ENCODE results near the gene DUSP22.

DUSP22 gene

DNA sequence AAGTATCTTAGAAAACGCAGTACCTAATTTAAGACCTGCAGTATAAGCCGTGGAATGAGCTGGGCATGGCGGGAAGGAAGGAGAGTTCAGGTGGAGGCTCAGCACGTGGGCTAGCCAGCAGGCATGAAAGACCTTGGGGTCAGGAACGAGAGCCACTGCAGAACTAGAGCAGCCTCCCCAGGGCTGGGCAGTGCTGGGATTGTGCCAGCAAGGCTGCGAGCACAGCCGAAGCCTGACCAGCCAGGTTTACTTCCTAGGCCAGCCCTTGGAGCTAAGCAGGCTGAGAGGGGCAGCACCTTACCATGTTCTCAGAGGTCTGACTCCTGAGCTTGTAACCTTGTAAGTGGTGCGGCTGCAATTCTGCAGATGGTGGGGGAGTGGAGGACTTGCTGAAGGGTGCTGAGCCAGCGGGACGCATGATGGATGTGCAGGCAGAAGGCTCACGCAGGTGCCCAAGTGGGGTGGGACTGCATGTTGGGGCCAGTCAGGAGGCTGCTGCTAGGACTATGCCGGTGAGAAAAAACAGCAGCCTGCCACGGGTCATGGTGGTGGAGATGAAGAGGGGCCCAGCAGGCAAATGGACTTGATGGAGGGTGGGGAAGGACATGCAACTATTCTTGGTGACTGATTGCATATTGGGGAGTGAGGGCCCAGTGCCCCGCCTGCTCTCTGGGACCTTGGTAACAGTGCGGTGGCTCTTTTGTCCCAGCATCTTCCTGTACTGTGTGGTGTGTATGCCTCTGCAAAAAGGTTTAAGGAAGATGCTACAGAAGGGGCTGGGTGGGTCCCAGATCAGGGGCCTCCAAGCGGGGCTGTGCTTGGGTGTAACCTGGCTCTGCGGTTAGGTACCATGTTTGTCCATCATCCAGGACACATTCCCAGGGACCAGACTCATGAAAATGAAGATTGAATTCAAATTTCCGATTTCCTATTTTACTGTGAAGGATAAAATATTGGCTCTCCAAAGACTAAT, 61.6 kb downstream of the DUSP22 start:
- no peak for DNase-seq

GRCh38 chr6:354631-355280, 62.5 kb downstream of the DUSP22 start:
- no peak for DNase-seq

- DNase-seq = no peak
Measured at GRCh38 chr6:355373-356208, 63.3 kb downstream of the DUSP22 start.

- no peak for DNase-seq
Measured at GRCh38 chr6:356828-357251, 64.6 kb downstream of the DUSP22 start.

DNA sequence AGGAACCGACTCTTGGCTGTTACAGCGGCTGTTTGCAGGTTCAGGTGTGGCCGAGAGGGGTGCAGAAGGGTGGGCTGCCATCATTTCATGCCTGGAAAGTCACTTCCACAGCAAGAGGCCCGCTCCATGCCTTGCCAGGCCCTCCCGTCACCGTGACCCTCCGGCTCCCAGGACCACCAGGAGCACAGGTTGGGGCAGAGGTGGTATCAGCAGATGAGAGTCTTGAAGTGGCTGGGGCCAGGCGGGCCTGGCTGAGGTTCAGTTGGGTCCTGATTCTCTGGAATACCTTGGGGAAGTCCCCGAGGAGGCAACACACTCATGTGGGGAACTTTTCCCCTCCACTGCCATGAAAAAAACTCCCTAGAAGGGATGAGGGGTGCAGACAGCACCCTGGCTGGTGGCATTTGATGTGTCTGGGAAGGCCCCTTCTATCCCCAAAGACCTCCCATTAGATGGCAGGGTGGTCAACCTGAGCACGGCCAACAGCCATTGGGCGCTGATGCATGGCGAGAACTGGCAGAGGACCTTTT, 65.0 kb downstream of the DUSP22 start:
- DNase-seq = no peak

- DNase-seq = no peak
Measured at GRCh38 chr6:357791-358341, 65.6 kb downstream of the DUSP22 start.

GRCh38 chr6:358432-358831, 66.1 kb downstream of the DUSP22 start:
- no peak for DNase-seq

DNA sequence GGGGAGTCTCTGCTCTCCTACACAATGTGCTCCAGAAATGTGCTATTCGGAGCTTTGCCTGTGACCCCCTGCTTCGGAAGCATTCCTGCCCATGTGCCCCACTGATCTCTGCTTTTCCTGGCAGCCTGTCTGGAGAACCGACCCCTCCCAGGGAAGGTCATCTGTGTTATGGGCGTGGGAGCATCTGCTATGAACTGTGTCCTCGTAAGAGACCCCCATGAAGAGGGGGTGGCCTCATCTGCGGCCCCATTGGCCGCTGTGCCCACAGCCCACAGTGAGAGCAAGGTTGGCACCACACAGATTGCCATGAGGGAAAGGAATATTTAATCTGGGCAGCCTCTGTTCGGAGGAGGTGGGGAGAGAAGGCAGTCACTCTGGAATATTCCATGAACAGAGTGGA, 66.6 kb downstream of the DUSP22 start:
- no peak for DNase-seq

- no peak for DNase-seq
Measured at GRCh38 chr6:359261-360035, 67.2 kb downstream of the DUSP22 start.

DNA sequence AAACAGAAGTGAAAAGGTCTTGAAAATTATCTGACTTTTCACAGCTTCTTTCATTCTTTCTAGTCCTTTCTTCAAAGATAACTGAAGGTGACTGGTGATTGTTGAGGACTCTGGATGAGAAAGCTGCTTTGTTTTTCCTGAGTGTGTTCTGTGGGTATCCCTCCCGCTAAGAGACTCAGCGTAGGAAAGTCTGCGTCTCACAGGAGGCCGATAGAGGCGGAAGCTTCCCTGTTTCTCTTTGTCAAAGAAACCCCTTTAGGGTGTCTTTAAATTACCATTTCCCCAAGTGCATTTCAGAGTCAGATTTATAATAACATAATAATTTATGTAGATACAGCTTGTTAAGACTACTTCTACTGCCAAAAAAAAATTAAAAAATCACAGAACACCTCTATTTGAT, 68.1 kb downstream of the DUSP22 start:
- no peak for DNase-seq

DNA sequence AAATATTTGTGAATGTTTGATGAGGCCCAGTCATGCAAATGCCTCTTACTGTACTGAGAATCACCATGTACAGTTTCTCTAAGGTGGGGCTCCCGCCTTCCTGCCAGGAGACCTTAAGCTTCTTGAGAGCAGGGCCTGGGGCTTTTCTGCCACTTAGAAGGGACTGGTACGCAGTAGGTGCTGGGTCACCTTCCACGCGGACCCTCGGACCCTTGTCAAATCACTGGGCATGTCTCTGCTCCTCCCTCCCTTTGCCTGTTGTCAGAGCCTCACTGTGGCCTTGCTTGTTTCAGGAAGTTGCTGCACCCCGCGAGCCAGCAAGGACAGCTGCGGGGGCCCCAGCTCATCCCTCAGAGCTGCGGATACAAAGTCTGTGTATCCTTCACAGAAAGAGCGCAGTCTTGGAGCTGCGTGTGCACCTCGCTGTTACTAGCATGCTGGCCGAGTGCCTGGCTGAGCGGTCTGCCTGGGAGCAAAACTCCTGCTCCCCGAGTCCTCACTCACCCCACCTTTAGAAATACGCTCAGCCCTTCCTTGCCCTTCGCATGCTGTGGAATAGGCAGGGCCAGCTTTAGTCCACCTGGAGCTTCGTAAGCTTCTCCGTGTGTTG, 68.6 kb downstream of the DUSP22 start:
- DNase-seq = no peak

- DNase-seq = no peak
Measured at GRCh38 chr6:361411-362132, 69.3 kb downstream of the DUSP22 start.

GRCh38 chr6:362231-362923, 70.1 kb downstream of the DUSP22 start:
- DNase-seq = no peak

- no peak for DNase-seq
Measured at GRCh38 chr6:362924-363249, 70.6 kb downstream of the DUSP22 start.

GRCh38 chr6:363291-363690, 71.0 kb downstream of the DUSP22 start:
- no peak for DNase-seq

- no peak for DNase-seq
Measured at GRCh38 chr6:363909-364308, 71.6 kb downstream of the DUSP22 start.

DNA sequence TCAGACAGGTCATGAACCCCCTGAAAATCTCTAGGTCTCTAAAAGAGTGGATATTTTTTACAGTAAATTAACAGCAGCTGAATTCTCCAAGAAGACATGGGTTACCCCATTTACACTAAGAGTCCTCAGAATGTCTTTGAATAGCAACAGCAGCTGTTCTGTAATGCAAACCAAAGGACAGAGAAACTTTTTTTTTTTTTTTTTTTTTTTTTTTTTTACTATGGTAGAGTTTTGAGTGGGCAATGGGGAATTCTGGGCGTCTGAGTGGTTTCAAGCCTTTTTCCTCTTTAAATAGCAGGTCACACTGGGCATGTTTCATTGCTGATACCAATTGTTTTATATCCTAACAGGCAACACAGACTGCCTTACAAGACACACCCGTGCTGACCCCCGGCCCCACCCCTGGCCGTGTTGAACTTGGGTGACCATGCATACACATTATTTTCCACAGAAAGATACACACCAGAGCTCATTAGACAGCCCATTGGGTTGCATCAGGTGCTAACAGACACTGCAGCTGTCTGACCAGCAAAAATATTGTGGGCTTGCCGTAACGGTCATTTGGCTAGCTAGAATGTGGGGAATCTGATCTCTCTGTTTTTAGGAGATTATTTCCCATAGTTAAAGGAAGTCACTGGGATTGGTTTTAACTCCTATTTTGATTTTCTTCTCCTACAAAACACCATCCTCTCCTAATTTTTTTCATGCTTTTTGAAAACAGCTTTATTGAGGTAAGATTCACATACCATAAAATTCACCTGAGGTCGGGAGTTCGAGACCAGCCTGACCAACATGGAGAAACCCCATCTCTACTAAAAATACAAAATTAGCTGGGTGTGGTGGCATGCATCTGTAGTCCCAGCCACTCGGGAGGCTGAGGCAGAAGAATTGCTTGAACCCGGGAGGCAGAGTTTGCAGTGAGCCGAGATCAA, 72.6 kb downstream of the DUSP22 start:
- DNase-seq = no peak

- DNase-seq = no peak
Measured at GRCh38 chr6:365835-366234, 73.5 kb downstream of the DUSP22 start.

Data from hematopoietic multipotent progenitor cell treated with erythropoietin and hydrocortisone succinate and interleukin-3 and kit ligand, for 8 days (in vitro differentiated cells).